Loucy (cell line): ENCODE measurements around the gene DROSHA.

Experiments used
- H2AFZ ChIP-seq: fragments of 200-600 bp; sonication (generic); 2 replicates; pipeline ENCODE4 v1.6.0; 2016; ENCODE audit warnings: antibody characterized with exemption, mild to moderate bottlenecking, low read length, moderate library complexity
- H3F3A ChIP-seq: fragments of 200-600 bp; 2 replicates; pipeline ENCODE4 v1.6.0; 2016; ENCODE audit warnings: antibody characterized with exemption, low read depth, mild to moderate bottlenecking
- H3K27me3 ChIP-seq: fragments of 200-600 bp; sonication (generic); 2 replicates; pipeline ENCODE4 v1.6.1; 2014; ENCODE audit warnings: low read length, mild to moderate bottlenecking; ENCODE audit not compliant: insufficient read depth, poor library complexity, severe bottlenecking
- H3K36me3 ChIP-seq: fragments of 200-600 bp; sonication (generic); 2 replicates; pipeline ENCODE4 v1.6.1; 2016; ENCODE audit warnings: low read length; ENCODE audit not compliant: insufficient read depth
- H3K4me1 ChIP-seq: fragments of 200-600 bp; sonication (generic); 2 replicates; pipeline ENCODE4 v1.5.1; 2014; ENCODE audit warnings: low read length, mild to moderate bottlenecking; ENCODE audit not compliant: insufficient read depth, poor library complexity, severe bottlenecking
- H3K4me2 ChIP-seq: fragments of 200-600 bp; sonication (generic); 2 replicates; pipeline ENCODE4 v1.6.0; 2014; ENCODE audit warnings: antibody characterized with exemption, low read length, low read depth, mild to moderate bottlenecking; ENCODE audit not compliant: poor library complexity, severe bottlenecking
- H3K4me3 ChIP-seq: fragments of 200-600 bp; sonication (generic); 2 replicates; pipeline ENCODE4 v1.5.1; 2014; ENCODE audit warnings: low read length, mild to moderate bottlenecking, mixed read lengths; ENCODE audit not compliant: poor library complexity, severe bottlenecking
- H3K79me2 ChIP-seq: fragments of 200-600 bp; sonication (generic); 2 replicates; pipeline ENCODE4 v1.6.1; 2014; ENCODE audit warnings: low read length; ENCODE audit not compliant: insufficient read depth
- H3K9ac ChIP-seq: fragments of 200-600 bp; sonication (generic); 2 replicates; pipeline ENCODE4 v1.6.0; 2014; ENCODE audit warnings: mild to moderate bottlenecking, low read depth, low read length, moderate library complexity; ENCODE audit not compliant: poor library complexity, severe bottlenecking
- H3K9me2 ChIP-seq: fragments of 200-600 bp; sonication (generic); replicated peaks from 2 replicates; pipeline ENCODE4 v1.6.1; 2016; ENCODE audit warnings: low read depth, low read length, mixed read lengths
- H3K9me3 ChIP-seq: fragments of 200-600 bp; sonication (generic); 2 replicates; pipeline ENCODE4 v1.6.1; 2014; ENCODE audit warnings: mild to moderate bottlenecking, antibody characterized with exemption, low read length, low read depth; ENCODE audit not compliant: insufficient read depth
- H4K20me1 ChIP-seq: fragments of 200-600 bp; sonication (generic); 2 replicates; pipeline ENCODE4 v1.6.0; 2014; ENCODE audit warnings: antibody characterized with exemption, low read length, mild to moderate bottlenecking; ENCODE audit not compliant: insufficient read depth, poor library complexity, severe bottlenecking
- EZH2phosphoT487 ChIP-seq: fragments of 200-600 bp; IDR thresholded peaks from 2 replicates; pipeline ENCODE4 v1.6.1; 2018; ENCODE audit warnings: antibody characterized with exemption, mild to moderate bottlenecking, moderate library complexity, borderline replicate concordance
- TF ChIP-seq, protein P1 (sequence below): fragments of 200-600 bp; sonication (generic); conservative IDR thresholded peaks from 2 replicates; pipeline ENCODE4 v1.5.1; 2014; ENCODE audit warnings: mild to moderate bottlenecking, antibody characterized with exemption, low read length

DROSHA gene

DNA sequence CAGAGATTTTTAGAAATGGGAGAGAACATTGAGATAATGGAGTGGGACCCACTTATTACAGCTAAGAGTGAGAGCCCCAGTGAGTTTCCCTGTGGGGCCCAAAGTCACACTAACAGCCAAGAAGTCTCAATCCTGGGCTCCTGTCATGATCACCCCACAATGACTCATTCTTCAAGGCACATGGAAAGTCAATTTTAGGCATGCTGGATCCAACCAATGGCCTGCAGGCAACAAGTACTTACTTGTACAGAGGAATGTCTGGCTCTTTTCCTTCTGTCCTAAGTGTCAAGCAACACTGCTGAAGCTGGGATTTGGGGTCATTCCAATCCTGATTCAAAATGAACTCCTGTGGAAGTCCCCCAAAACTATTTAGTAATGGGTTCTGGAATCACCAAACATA lies 123.1 kb downstream of the DROSHA start:
- H3K4me2 ChIP-seq = no peak overlapping the region
- peaks cover 92% of the 10 kb centered on the region; the same call in 1 of the 2 replicates for H3K36me3 ChIP-seq
- TF ChIP-seq EZH2phosphoT487 = no peak
- TF ChIP-seq, protein P1, sequence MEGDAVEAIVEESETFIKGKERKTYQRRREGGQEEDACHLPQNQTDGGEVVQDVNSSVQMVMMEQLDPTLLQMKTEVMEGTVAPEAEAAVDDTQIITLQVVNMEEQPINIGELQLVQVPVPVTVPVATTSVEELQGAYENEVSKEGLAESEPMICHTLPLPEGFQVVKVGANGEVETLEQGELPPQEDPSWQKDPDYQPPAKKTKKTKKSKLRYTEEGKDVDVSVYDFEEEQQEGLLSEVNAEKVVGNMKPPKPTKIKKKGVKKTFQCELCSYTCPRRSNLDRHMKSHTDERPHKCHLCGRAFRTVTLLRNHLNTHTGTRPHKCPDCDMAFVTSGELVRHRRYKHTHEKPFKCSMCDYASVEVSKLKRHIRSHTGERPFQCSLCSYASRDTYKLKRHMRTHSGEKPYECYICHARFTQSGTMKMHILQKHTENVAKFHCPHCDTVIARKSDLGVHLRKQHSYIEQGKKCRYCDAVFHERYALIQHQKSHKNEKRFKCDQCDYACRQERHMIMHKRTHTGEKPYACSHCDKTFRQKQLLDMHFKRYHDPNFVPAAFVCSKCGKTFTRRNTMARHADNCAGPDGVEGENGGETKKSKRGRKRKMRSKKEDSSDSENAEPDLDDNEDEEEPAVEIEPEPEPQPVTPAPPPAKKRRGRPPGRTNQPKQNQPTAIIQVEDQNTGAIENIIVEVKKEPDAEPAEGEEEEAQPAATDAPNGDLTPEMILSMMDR = no peak

GRCh38 chr5:31407921-31408693 lies 123.8 kb downstream of the DROSHA start:
- Histone ChIP-seq H3K4me3 (no peak overlapping the region), H3K9ac (no peak overlapping the region), H3K4me1 (no peaks in the 10 kb centered on the region), H3K36me3 (peaks cover 87% of the 10 kb centered on the region; the same call in 1 of the 2 replicates), H3K9me3 (no peaks in the 10 kb centered on the region), H3K27me3 (no peaks in the 10 kb centered on the region), H3K79me2 (no peaks in the 10 kb centered on the region), H3K9me2 (no peaks in the 10 kb centered on the region), H4K20me1 (no peaks in the 10 kb centered on the region), H3F3A (no peaks in the 10 kb centered on the region), H2AFZ (no peak overlapping the region), H3K4me2 (no peak overlapping the region)
- TF ChIP-seq, protein P1 = no peak
- TF ChIP-seq EZH2phosphoT487 = no peak

More for the DNA sequence above, 123.1 kb downstream of the DROSHA start:
- no peak overlapping the region for H3K4me3 ChIP-seq
- H3K9me2 ChIP-seq = no peaks in the 10 kb centered on the region
- H3K4me1 ChIP-seq = no peaks in the 10 kb centered on the region
- no peaks in the 10 kb centered on the region for H3K27me3 ChIP-seq
- H3F3A ChIP-seq = no peaks in the 10 kb centered on the region
- H3K9me3 ChIP-seq = no peaks in the 10 kb centered on the region
- no peaks in the 10 kb centered on the region for H3K79me2 ChIP-seq
- no peak overlapping the region for H2AFZ ChIP-seq
- H3K9ac ChIP-seq = no peak overlapping the region
- no peaks in the 10 kb centered on the region for H4K20me1 ChIP-seq

GRCh38 chr5:31404325-31404724 lies 127.6 kb downstream of the DROSHA start:
- no peaks in the 10 kb centered on the region for H3K9me3 ChIP-seq
- no peaks in the 10 kb centered on the region for H3F3A ChIP-seq
- TF ChIP-seq, protein P1 = no peak
- no peak for TF ChIP-seq EZH2phosphoT487
- peaks cover 75% of the 10 kb centered on the region; the same call in 1 of the 2 replicates for H3K36me3 ChIP-seq
- no peak overlapping the region for H3K4me2 ChIP-seq
- H3K27me3 ChIP-seq = no peaks in the 10 kb centered on the region
- no peaks in the 10 kb centered on the region for H3K4me1 ChIP-seq
- no peaks in the 10 kb centered on the region for H3K9me2 ChIP-seq
- no peaks in the 10 kb centered on the region for H4K20me1 ChIP-seq
- no peak overlapping the region for H3K9ac ChIP-seq
- H3K79me2 ChIP-seq = no peaks in the 10 kb centered on the region
- no peak overlapping the region for H3K4me3 ChIP-seq
- H2AFZ ChIP-seq = no peak overlapping the region
